HL-60 (cell line): Measurements from ENCODE around the gene POLK.

Source experiments
- CTCF ChIP-seq: IDR thresholded peaks from one replicate; pipeline ENCODE4 v1.5.1; 2011; ENCODE audit warnings: low read length, control low read depth, inconsistent platforms; ENCODE audit not compliant: insufficient read depth
- POLR2AphosphoS5 ChIP-seq: IDR thresholded peaks from 2 replicates; pipeline ENCODE4 v1.6.1; 2012; ENCODE audit warnings: low read depth

- TF ChIP-seq CTCF (no peak), POLR2AphosphoS5 (no peak)
Measured at GRCh38 chr5:75526070-75526469, 14.4 kb downstream of the POLK start.
